H1 (cell line): ENCODE data around the gene ELFN1.

ENCODE experiments used
- CEBPB ChIP-seq: IDR thresholded peaks from 2 replicates; pipeline ENCODE4 v1.6.1; 2012; ENCODE audit warnings: low read depth, low read length
- CTCF ChIP-seq, 3 experiments: IDR thresholded peaks; 1 replicate in 2 of 3; 2 replicates in 1 of 3; pipeline versions ENCODE4 v1.5.1 to v1.6.1; 2011; ENCODE audit warnings: low read length in 3 of 3, mild to moderate bottlenecking in 3 of 3, inconsistent platforms in 2 of 3, low read depth in 1 of 3, moderate library complexity in 1 of 3; ENCODE audit not compliant: insufficient read depth in 1 of 3; ENCODE audit errors: control extremely low read depth in 1 of 3
- E2F6 ChIP-seq: IDR thresholded peaks from 2 replicates; pipeline ENCODE4 v1.6.1; 2012; ENCODE audit warnings: inconsistent platforms
- EP300 ChIP-seq, 2 experiments: IDR thresholded peaks; 1 replicate in 1 of 2; 2 replicates in 1 of 2; pipeline ENCODE4 v1.6.1; 2011 to 2012; ENCODE audit warnings: low read depth in 2 of 2, low read length in 2 of 2, mild to moderate bottlenecking in 2 of 2, borderline replicate concordance in 1 of 2, inconsistent platforms in 1 of 2, moderate library complexity in 1 of 2
- EZH2 ChIP-seq: fragments of 200-600 bp; sonication (generic); IDR thresholded peaks from 2 replicates; pipeline ENCODE4 v1.7.1; 2012; ENCODE audit warnings: low read depth, mild to moderate bottlenecking, moderate library complexity, low read length, inconsistent platforms; ENCODE audit not compliant: severe bottlenecking
- GABPA ChIP-seq: IDR thresholded peaks from 2 replicates; pipeline ENCODE4 v1.6.1; 2011; ENCODE audit warnings: mild to moderate bottlenecking, low read length, moderate library complexity, borderline replicate concordance; ENCODE audit not compliant: insufficient read depth
- KDM1A ChIP-seq: fragments of 200-600, 300-600 bp; sonication (generic); IDR thresholded peaks from 2 replicates; pipeline ENCODE4 v1.7.1; 2016; ENCODE audit warnings: mild to moderate bottlenecking, low read length, borderline replicate concordance
- POLR2A ChIP-seq, 2 experiments: IDR thresholded peaks; 1 replicate in 1 of 2; 2 replicates in 1 of 2; pipeline ENCODE4 v1.6.1; 2011; ENCODE audit warnings: low read depth in 2 of 2, low read length in 2 of 2, mild to moderate bottlenecking in 2 of 2; ENCODE audit errors: control extremely low read depth in 1 of 2
- POLR2AphosphoS5 ChIP-seq: IDR thresholded peaks from 2 replicates; pipeline ENCODE4 v1.6.1; 2011; ENCODE audit warnings: low read depth, low read length
- RAD21 ChIP-seq, 2 experiments: IDR thresholded peaks in 1 of 2; conservative IDR thresholded peaks in 1 of 2; 2 replicates each; pipeline ENCODE4 v1.6.1; 2011; ENCODE audit warnings: low read depth in 2 of 2, low read length in 2 of 2, improper control_type of control experiment in 1 of 2, inconsistent platforms in 1 of 2, mild to moderate bottlenecking in 1 of 2, moderate library complexity in 1 of 2
- TCF12 ChIP-seq: IDR thresholded peaks from 2 replicates; pipeline ENCODE4 v1.6.1; 2011; ENCODE audit warnings: low read depth, mild to moderate bottlenecking, low read length

GRCh38 chr7:1708596-1709251 is 38.6 kb downstream of the ELFN1 start:
- TF ChIP-seq EZH2: no peak
- TF ChIP-seq POLR2A (IDR thresholded peaks at IDR 0.05; ENCODE audit: control extremely low read depth in 1 of 2, low read depth in 2 of 2, low read length in 2 of 2): no peak
- no peak for TF ChIP-seq CEBPB
- TF ChIP-seq E2F6: no peak
- TF ChIP-seq CTCF (IDR thresholded peaks at IDR 0.05; ENCODE audit: control extremely low read depth in 1 of 3, insufficient read depth in 1 of 3, low read depth in 1 of 3, low read length in 3 of 3): no peak
- TF ChIP-seq TCF12: no peak
- TF ChIP-seq RAD21 (IDR thresholded peaks at IDR 0.05 in 1 of 2, conservative IDR thresholded peaks at IDR 0.05 in 1 of 2; ENCODE audit: low read depth in 2 of 2, low read length in 2 of 2): no peak
- TF ChIP-seq POLR2AphosphoS5: no peak
- no peak for TF ChIP-seq KDM1A
- TF ChIP-seq EP300 (IDR thresholded peaks at IDR 0.05; ENCODE audit: borderline replicate concordance in 1 of 2, low read depth in 2 of 2, low read length in 2 of 2): no peak
- no peak for TF ChIP-seq GABPA
